ENCODE results near the gene ZBTB42. TPM values are rescaled to one million over a fixed set of nuclear protein-coding genes. Genes with fewer than 3 reads are reported as not detected.

Gene ZBTB42
- total RNA-seq, 1 experiment from 2014 or later = 6.1 TPM

DNA sequence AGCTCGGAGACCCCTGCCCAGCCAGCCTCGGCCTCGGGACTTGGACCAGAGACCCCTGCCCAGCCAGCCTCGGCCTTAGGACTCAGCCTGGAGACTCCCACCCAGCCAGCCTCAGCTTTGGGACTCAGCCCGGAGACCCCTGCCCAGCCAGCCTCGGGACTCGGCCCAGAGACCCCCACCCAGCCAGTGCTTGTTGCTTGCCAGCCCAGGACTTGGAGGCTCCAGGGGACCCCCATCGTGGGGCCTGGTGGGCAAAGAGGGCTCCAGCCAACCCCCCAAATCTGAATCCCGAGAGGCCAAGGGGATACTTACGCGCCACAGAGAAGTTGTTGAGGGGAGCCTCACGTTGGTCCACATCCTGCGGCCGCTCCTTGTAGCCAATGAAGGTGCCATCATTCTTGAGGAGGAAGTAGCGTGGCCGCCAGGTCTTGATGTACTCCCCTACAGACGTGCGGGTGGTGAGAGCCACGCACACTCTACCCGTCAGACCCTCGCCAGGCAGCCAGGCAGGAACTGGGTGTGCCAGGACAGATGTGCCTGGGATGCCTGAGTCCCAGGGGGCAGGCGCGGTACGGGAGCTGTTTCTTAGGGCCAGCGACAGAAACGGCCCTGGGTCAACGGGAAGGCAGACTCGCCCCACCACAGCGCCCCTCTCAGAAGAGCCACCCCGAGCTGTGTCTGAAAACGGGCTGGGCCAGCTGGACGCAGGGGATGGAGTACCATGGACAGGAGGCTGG is 21.0 kb upstream of the ZBTB42 start:
- Histone ChIP-seq H2BK12ac (ENCODE audit: insufficient read length, low read depth, low read length) (no peak overlapping the region), H3K56ac (ENCODE audit: insufficient read length, low read depth, low read length) (no peak overlapping the region), H3K14ac (ENCODE audit: insufficient read depth, low read length) (no peak overlapping the region), H2BK5ac (ENCODE audit: insufficient read length, low read length) (no peak overlapping the region), H3K9me3 (ENCODE audit: control insufficient read depth, low read depth, low read length) (no peaks in the 10 kb centered on the region), H4K8ac (replicated peaks; ENCODE audit: insufficient read length, low read depth, low read length) (no peak overlapping the region), H2BK15ac (ENCODE audit: low read depth, low read length) (no peak overlapping the region), H3K79me2 (ENCODE audit: insufficient read depth, low read length) (no peaks in the 10 kb centered on the region), H3K27ac (ENCODE audit: insufficient read length, low read depth, low read length) (no peak overlapping the region), H4K5ac (ENCODE audit: insufficient read length, low read depth, low read length) (no peak overlapping the region), H4K20me1 (ENCODE audit: control insufficient read depth, insufficient read depth, insufficient read length) (no peaks in the 10 kb centered on the region), H2AFZ (ENCODE audit: low read length) (no peak overlapping the region), H3T11ph (ENCODE audit: low read length) (no peak overlapping the region), H3K23ac (ENCODE audit: insufficient read length, low read depth, low read length) (no peak overlapping the region), H3K27me3 (ENCODE audit: insufficient read depth, low read length) (no peaks in the 10 kb centered on the region), H3K4me1 (ENCODE audit: insufficient read depth, low read length) (no peaks in the 10 kb centered on the region), H2BK20ac (ENCODE audit: low read depth, low read length, poor library complexity, severe bottlenecking) (no peak overlapping the region), H3K23me2 (ENCODE audit: insufficient read length, low read depth, low read length, poor library complexity, severe bottlenecking) (no peaks in the 10 kb centered on the region), H3K18ac (ENCODE audit: insufficient read length, low read depth, low read length) (no peak overlapping the region), H3K4me2 (ENCODE audit: insufficient read depth, insufficient read length, low read length) (no peak overlapping the region), H3K79me1 (ENCODE audit: insufficient read depth, low read depth, low read length, poor library complexity, severe bottlenecking) (no peaks in the 10 kb centered on the region), H2BK120ac (ENCODE audit: low read depth, low read length, poor library complexity, severe bottlenecking) (no peak overlapping the region), H3K4ac (ENCODE audit: low read depth, low read length) (no peak overlapping the region), H3K9ac (ENCODE audit: extremely low read depth, insufficient read length, low read length) (no peak overlapping the region), H4K91ac (ENCODE audit: insufficient read length, low read depth, low read length) (no peak overlapping the region), H2AK5ac (ENCODE audit: insufficient read length, low read length) (no peak overlapping the region)
- no peaks in the 10 kb centered on the region for H3K4me1 Mint-ChIP-seq
- H3K36me3 Mint-ChIP-seq (ENCODE audit: insufficient read depth in 1 of 3, low read depth in 3 of 3) = peaks cover 3 to 17% (median 8%) of the 10 kb centered on the region in 3 experiments; a peak in 5 of 7 replicates
- H3K9me3 Mint-ChIP-seq = no peaks in the 10 kb centered on the region
- no peak overlapping the region for H3K4me3 Mint-ChIP-seq
- no peak overlapping the region; a peak in 1 of 7 replicates for H3K27ac Mint-ChIP-seq
- no peak for DNase-seq
- H3K27me3 Mint-ChIP-seq (ENCODE audit: low read depth) = no peaks in the 10 kb centered on the region
- WGBS (ENCODE audit: extremely low coverage, insufficient read length, low lambda C conversion rate) = no CpG with 5 or more reads among the region's 32 CpGs
- TF ChIP-seq, protein P1, sequence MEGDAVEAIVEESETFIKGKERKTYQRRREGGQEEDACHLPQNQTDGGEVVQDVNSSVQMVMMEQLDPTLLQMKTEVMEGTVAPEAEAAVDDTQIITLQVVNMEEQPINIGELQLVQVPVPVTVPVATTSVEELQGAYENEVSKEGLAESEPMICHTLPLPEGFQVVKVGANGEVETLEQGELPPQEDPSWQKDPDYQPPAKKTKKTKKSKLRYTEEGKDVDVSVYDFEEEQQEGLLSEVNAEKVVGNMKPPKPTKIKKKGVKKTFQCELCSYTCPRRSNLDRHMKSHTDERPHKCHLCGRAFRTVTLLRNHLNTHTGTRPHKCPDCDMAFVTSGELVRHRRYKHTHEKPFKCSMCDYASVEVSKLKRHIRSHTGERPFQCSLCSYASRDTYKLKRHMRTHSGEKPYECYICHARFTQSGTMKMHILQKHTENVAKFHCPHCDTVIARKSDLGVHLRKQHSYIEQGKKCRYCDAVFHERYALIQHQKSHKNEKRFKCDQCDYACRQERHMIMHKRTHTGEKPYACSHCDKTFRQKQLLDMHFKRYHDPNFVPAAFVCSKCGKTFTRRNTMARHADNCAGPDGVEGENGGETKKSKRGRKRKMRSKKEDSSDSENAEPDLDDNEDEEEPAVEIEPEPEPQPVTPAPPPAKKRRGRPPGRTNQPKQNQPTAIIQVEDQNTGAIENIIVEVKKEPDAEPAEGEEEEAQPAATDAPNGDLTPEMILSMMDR (conservative IDR thresholded peaks at IDR 0.05) = no peak
